Measurements from ENCODE around the gene WDR12. TPM values are rescaled to one million over a fixed set of nuclear protein-coding genes. Genes with fewer than 3 reads are reported as not detected.
"Not testable (repeated sequence)": the region's sequence is repeated elsewhere in the genome, so short reads cannot be mapped to it uniquely, and the experiment has no call there.

Gene WDR12
- total and polyA plus RNA-seq, 4 donors = 4.3 to 25.2 (median 12.5) TPM

DNA sequence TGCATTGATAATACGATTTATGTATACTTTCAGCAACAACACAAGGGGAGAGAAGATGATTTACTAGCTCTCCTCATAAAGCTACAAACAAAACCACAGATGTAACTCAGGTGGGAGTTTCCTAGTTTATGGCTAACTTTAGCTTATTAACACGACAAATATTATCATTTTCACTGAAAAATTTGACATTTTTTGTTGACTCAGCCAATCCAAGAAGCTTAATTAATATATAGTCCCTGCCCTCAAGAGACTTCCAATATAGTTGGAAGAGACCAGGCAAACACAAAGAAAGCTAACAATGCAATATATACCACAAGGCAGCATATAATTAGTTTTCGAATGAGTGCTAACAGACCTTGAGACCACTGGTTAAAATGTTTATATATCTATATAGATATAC is 775 bp downstream of the WDR12 start:
- no peak overlapping the region for H3K27ac ChIP-seq (ENCODE audit: low read depth in 1 of 2, low read length in 2 of 2)
- H3K27me3 ChIP-seq (ENCODE audit: control insufficient read depth in 1 of 2, insufficient read depth in 2 of 2, low read length in 1 of 2) = no peaks in the 10 kb centered on the region
- DNase-seq (no peak), ATAC-seq (ENCODE audit: low FRiP score) (no peak)
- intact Hi-C loops (cut with DNase I) = loop anchor here (5.0 to 10.0 kb wide), 3 partner anchors 104 to 327 kb away; partner anchors contain the start of genes CYP20A1 (in 1 of the 2) and NBEAL1 (in 1 of the 2)
- H3K9me3 ChIP-seq (ENCODE audit: control insufficient read depth, low read length) = no peaks in the 10 kb centered on the region
- H3K36me3 ChIP-seq (ENCODE audit: control insufficient read depth in 1 of 2, insufficient read depth in 2 of 2, low read length in 1 of 2) = no peaks in the 10 kb centered on the region
- peaks cover 0 to 4% of the 10 kb centered on the region in 2 donors for H3K4me1 ChIP-seq (ENCODE audit: control insufficient read depth in 1 of 2, insufficient read depth in 2 of 2, low read length in 2 of 2)
- peak overlapping the region; percentile 79 to 99 for H3K4me3 ChIP-seq (ENCODE audit: low read length in 2 of 2)
- WGBS, 2 donors = 20% methylated on average over 3 of the region's 3 CpGs

DNA sequence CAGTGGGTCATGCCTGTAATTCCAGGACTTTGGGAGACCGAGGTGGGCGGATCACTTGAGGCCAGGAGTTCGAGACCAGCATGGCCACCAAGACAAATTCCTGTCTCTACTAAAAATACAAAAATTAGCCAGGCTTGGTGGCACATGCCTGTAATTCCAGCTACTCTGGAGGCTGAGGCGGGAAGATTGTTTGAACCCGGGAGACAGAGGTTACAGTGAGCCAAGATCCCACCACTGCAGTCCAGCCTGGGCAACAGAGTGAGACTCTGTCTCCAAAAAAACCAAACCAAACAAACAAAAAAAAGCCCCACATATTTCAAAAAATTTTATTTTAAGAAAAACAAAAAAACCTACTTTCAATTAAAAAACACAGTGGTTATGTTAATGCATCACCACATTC is 1.2 kb downstream of the WDR12 start:
- not testable (repeated sequence) for H3K9me3 ChIP-seq (ENCODE audit: control insufficient read depth, low read length); H3K4me3 ChIP-seq (ENCODE audit: low read length in 2 of 2); ATAC-seq (ENCODE audit: low FRiP score); DNase-seq; H3K4me1 ChIP-seq (ENCODE audit: control insufficient read depth in 1 of 2, insufficient read depth in 2 of 2, low read length in 2 of 2); H3K36me3 ChIP-seq (ENCODE audit: control insufficient read depth in 1 of 2, insufficient read depth in 2 of 2, low read length in 1 of 2); H3K27me3 ChIP-seq (ENCODE audit: control insufficient read depth in 1 of 2, insufficient read depth in 2 of 2, low read length in 1 of 2); H3K27ac ChIP-seq (ENCODE audit: low read depth in 1 of 2, low read length in 2 of 2)
- 82 to 87% methylated on average over 5 of the region's 5 CpGs for WGBS, 2 donors
- intact Hi-C loops (cut with DNase I) = loop anchor here (5.0 to 10.0 kb wide), 3 partner anchors 105 to 327 kb away; partner anchors contain the start of genes CYP20A1 (in 1 of the 2) and NBEAL1 (in 1 of the 2)

DNA sequence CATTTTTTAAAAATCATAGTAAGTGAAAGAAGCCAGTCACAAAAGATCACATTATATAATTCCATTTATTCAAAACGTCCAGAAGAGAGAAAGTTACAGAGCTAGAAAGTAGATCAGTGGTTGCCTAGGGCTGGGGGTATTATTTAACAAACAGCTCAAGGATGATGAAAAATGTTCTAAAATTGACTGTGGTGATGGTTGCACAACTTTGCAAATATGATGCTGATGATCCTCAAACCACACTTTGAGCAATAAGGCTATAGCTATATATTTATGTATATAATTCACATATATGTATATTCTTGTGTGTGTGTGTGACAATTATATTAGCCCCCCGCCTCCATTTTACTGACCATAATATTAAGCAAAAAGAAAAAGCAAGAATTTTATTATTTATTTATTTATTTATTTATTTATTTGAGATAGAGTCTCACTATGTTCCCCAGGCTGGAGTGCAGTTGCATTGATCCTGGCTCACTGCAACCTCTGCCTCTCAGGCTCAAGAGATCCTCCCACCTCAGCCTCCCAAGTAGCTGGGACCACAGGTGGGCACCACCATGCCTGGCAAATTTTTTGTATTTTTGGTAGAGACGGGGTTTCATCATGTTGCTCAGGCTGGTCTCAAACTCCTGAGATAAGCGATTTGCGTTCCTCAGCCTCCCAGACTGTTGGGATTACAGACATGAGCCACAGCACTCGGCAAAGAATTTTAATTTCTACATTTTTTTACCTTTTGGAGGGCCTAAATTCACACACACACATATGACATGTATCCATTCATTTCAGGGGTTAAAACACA is 1.9 kb downstream of the WDR12 start:
- H3K27ac ChIP-seq (ENCODE audit: low read depth in 1 of 2, low read length in 2 of 2) = no peak overlapping the region
- H3K4me3 ChIP-seq (ENCODE audit: low read length in 2 of 2) = no peak overlapping the region
- intact Hi-C loops (cut with DNase I) = loop anchor here (5.0 to 10.0 kb wide), 3 partner anchors 105 to 328 kb away; partner anchors contain the start of genes CYP20A1 (in 1 of the 2) and NBEAL1 (in 1 of the 2)
- no peak for ATAC-seq (ENCODE audit: low FRiP score)
- no peaks in the 10 kb centered on the region for H3K9me3 ChIP-seq (ENCODE audit: control insufficient read depth, low read length)
- no peaks in the 10 kb centered on the region for H3K36me3 ChIP-seq (ENCODE audit: control insufficient read depth in 1 of 2, insufficient read depth in 2 of 2, low read length in 1 of 2)
- peaks cover 0 to 4% of the 10 kb centered on the region in 2 donors for H3K4me1 ChIP-seq (ENCODE audit: control insufficient read depth in 1 of 2, insufficient read depth in 2 of 2, low read length in 2 of 2)
- H3K27me3 ChIP-seq (ENCODE audit: control insufficient read depth in 1 of 2, insufficient read depth in 2 of 2, low read length in 1 of 2) = no peaks in the 10 kb centered on the region
- no peak for DNase-seq
- 91 to 92% methylated on average over 6 of the region's 6 CpGs for WGBS, 2 donors

DNA sequence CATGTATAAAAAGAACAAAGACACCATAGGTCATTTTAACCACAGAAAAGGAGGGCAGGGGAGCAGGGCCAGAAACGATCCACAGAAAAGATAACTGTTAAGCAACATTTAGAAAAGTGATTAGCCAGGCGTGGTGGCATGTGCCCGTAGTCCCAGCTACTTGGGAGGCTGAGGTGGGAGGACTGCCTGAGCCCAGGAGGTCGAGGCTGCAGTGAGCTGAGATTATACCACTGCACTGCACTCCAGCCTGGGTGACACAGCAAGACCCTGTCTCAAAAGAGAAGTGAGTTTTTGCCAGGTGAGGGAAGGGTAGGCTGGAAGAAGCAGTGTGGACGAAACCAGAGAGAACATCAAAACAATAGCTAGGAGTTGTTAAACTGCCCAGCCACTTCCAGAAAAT is 3.3 kb downstream of the WDR12 start:
- no peaks in the 10 kb centered on the region for H3K9me3 ChIP-seq (ENCODE audit: control insufficient read depth, low read length)
- H3K36me3 ChIP-seq (ENCODE audit: control insufficient read depth in 1 of 2, insufficient read depth in 2 of 2, low read length in 1 of 2) = no peaks in the 10 kb centered on the region
- ATAC-seq (ENCODE audit: low FRiP score) (no peak), DNase-seq (no peak)
- H3K4me3 ChIP-seq (ENCODE audit: low read length in 2 of 2) = no peak overlapping the region
- intact Hi-C loops (cut with DNase I) = no loop called here
- no peaks in the 10 kb centered on the region for H3K27me3 ChIP-seq (ENCODE audit: control insufficient read depth in 1 of 2, insufficient read depth in 2 of 2, low read length in 1 of 2)
- no peak overlapping the region for H3K27ac ChIP-seq (ENCODE audit: low read depth in 1 of 2, low read length in 2 of 2)
- H3K4me1 ChIP-seq (ENCODE audit: control insufficient read depth in 1 of 2, insufficient read depth in 2 of 2, low read length in 2 of 2) = peaks cover 0 to 3% of the 10 kb centered on the region in 2 donors
- 85 to 93% methylated on average over 5 of the region's 5 CpGs for WGBS, 2 donors

DNA sequence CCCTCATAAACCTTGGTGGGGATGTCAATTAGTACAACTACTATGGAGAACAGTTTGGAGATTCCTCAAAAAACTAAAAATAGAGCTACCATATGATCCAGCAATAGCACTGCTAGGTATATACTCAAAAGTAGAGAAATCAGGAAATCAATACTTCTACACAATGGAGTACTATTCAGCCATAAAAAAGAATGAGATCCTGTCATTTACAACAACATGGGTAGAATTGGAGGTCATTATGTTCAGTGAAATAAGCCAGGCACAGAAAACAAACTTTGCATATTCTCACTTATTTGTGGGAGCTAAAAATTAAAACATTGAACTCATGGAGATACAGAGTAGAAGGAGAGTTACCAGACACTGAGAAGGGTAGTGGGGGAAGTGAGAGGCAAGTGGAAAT is 6.0 kb downstream of the WDR12 start:
- H3K27ac ChIP-seq (ENCODE audit: low read depth in 1 of 2, low read length in 2 of 2); DNase-seq; H3K9me3 ChIP-seq (ENCODE audit: control insufficient read depth, low read length); H3K27me3 ChIP-seq (ENCODE audit: control insufficient read depth in 1 of 2, insufficient read depth in 2 of 2, low read length in 1 of 2); ATAC-seq (ENCODE audit: low FRiP score); H3K4me1 ChIP-seq (ENCODE audit: control insufficient read depth in 1 of 2, insufficient read depth in 2 of 2, low read length in 2 of 2); intact Hi-C loops (cut with DNase I); H3K4me3 ChIP-seq (ENCODE audit: low read length in 2 of 2); H3K36me3 ChIP-seq (ENCODE audit: control insufficient read depth in 1 of 2, insufficient read depth in 2 of 2, low read length in 1 of 2): not testable (repeated sequence)

DNA sequence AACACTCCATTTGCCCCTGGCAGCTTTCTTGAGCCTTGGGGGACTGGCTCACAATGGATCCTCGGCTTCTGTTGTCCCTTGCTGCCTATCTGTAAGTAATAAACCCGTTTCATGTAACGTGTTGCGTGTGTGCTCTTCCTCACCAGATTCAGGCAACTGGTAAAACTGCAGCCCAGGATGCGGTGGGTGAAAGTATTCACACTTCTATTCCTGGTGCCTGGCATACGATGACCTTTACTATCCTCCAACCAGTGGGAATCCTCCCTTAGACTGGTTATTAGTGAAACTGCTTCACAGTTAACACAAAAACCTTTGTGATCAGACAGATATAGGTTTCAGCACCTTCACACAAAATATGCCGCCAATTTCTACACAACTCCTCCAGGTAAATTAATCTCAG is 26.3 kb downstream of the WDR12 start:
- no peak overlapping the region for H3K4me3 ChIP-seq (ENCODE audit: low read length in 2 of 2)

DNA sequence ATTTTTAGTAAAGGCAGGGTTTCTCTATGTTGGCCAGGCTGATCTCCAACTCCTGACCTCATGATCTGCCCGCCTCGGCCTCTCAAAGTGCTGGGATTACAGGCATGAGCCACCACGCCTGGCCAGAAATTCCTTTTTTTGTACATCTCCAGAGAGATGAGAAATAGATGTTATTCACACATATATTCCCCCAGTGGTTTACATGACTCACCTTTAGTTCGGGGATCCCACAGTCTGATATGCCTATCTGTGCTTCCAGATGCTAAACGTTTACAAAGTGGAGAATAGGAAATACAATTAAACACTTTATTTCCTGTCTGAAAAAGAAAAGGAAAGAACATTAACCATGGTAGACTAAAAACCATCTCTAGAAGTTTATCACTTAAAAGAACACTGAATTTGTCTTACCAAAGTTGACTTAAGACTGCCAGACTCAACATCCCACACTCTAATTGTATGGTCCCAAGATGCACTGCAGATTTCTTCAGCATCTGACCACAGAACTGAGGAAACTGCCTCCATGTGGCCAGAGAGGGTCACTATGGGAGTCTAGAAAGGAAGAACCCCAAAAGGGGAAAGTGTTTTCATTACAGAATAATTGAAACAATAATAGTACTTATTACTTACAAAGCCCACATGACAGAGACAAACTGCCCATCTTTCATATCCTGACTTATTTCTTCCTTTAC is 27.3 kb downstream of the WDR12 start:
- WGBS, 2 donors = 80 to 87% methylated on average over 5 of the region's 5 CpGs
- Histone ChIP-seq H3K36me3 (ENCODE audit: control insufficient read depth in 1 of 2, insufficient read depth in 2 of 2, low read length in 1 of 2) (no peaks in the 10 kb centered on the region), H3K27ac (ENCODE audit: low read depth in 1 of 2, low read length in 2 of 2) (no peak overlapping the region), H3K9me3 (ENCODE audit: control insufficient read depth, low read length) (no peaks in the 10 kb centered on the region), H3K27me3 (ENCODE audit: control insufficient read depth in 1 of 2, insufficient read depth in 2 of 2, low read length in 1 of 2) (no peaks in the 10 kb centered on the region), H3K4me3 (ENCODE audit: low read length in 2 of 2) (no peak overlapping the region), H3K4me1 (ENCODE audit: control insufficient read depth in 1 of 2, insufficient read depth in 2 of 2, low read length in 2 of 2) (no peaks in the 10 kb centered on the region)
- intact Hi-C loops (cut with DNase I) = no loop called here
- ATAC-seq (ENCODE audit: low FRiP score) (no peak), DNase-seq (no peak)

More for the DNA sequence above, 26.3 kb downstream of the WDR12 start:
- H3K4me1 ChIP-seq (ENCODE audit: control insufficient read depth in 1 of 2, insufficient read depth in 2 of 2, low read length in 2 of 2) = no peaks in the 10 kb centered on the region
- DNase-seq (no peak), ATAC-seq (ENCODE audit: low FRiP score) (no peak)
- no peaks in the 10 kb centered on the region for H3K27me3 ChIP-seq (ENCODE audit: control insufficient read depth in 1 of 2, insufficient read depth in 2 of 2, low read length in 1 of 2)
- intact Hi-C loops (cut with DNase I) = no loop called here
- 85 to 90% methylated on average over 7 of the region's 7 CpGs for WGBS, 2 donors
- no peak overlapping the region for H3K27ac ChIP-seq (ENCODE audit: low read depth in 1 of 2, low read length in 2 of 2)
- H3K9me3 ChIP-seq (ENCODE audit: control insufficient read depth, low read length) = no peaks in the 10 kb centered on the region
- no peaks in the 10 kb centered on the region for H3K36me3 ChIP-seq (ENCODE audit: control insufficient read depth in 1 of 2, insufficient read depth in 2 of 2, low read length in 1 of 2)

DNA sequence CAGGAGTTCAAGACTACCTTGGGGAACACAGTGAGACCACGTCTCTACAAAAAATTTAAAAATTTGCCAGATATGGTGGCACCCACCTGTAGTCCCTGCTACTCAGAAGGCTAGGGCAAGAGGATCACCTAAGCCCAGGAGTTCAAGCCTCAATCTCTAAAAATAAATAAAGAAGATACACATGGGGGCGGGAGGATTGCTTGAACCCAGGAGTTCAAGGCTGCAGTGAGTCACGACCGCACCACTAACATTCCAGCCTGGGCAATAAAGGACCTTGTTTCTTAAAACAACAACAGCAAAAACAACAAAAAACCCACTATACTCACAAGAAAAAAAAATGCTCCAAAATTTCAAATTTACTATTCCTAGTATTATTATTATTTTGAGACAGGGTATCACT is 29.9 kb downstream of the WDR12 start:
- no peaks in the 10 kb centered on the region for H3K4me1 ChIP-seq (ENCODE audit: control insufficient read depth in 1 of 2, insufficient read depth in 2 of 2, low read length in 2 of 2)
- WGBS, 2 donors = 93 to 94% methylated on average over 4 of the region's 4 CpGs
- no peaks in the 10 kb centered on the region for H3K27me3 ChIP-seq (ENCODE audit: control insufficient read depth in 1 of 2, insufficient read depth in 2 of 2, low read length in 1 of 2)
- intact Hi-C loops (cut with DNase I) = no loop called here
- H3K9me3 ChIP-seq (ENCODE audit: control insufficient read depth, low read length) = no peaks in the 10 kb centered on the region
- H3K4me3 ChIP-seq (ENCODE audit: low read length in 2 of 2) = no peak overlapping the region
- no peak overlapping the region for H3K27ac ChIP-seq (ENCODE audit: low read depth in 1 of 2, low read length in 2 of 2)
- DNase-seq (no peak), ATAC-seq (ENCODE audit: low FRiP score) (no peak)
- H3K36me3 ChIP-seq (ENCODE audit: control insufficient read depth in 1 of 2, insufficient read depth in 2 of 2, low read length in 1 of 2) = no peaks in the 10 kb centered on the region
